T-cell (primary cell): ENCODE measurements around the gene PIP4K2A. TPM values are rescaled to one million over a fixed set of nuclear protein-coding genes. Genes with fewer than 3 reads are reported as not detected.

Experiments
- ATAC-seq, 4 experiments: fragments of 200-7000 bp in 3 of 4; fragments of 150-1000 bp in 1 of 4; cut with Tn5 transposase; replicated peaks in 1 of 4; 1 replicate in 3 of 4; 2 replicates in 1 of 4; pipeline ENCODE4 v1.10.0; 2021; ENCODE audit warnings: moderate library complexity in 3 of 4, mild to moderate bottlenecking in 2 of 4, moderate number of reproducible peaks in 1 of 4
- CTCF ChIA-PET, 2 donors: fragments of 300-600 bp; sonication (Branson Sonifier 250); formaldehyde crosslinking; loops; one replicate each; lab custom pipeline; 2022; ENCODE audit warnings: antibody characterized with exemption in 2 of 2; lab: Charles Lee
- POLR2A ChIA-PET, 2 donors: fragments of 300-600 bp; sonication (Branson Sonifier 250); formaldehyde crosslinking; loops; one replicate each; lab custom pipeline; 2022; ENCODE audit warnings: antibody characterized with exemption in 2 of 2; lab: Charles Lee
- DNase-seq, 35 experiments: peaks; one replicate each; pipeline versions ENCODE4 v3.0.0 to v3.0.0-alpha.2; 2013 to 2023
- H3K27ac ChIP-seq: one replicate; pipeline ENCODE4 v1.5.1; 2013; ENCODE audit warnings: low read length
- H3K27me3 ChIP-seq, 2 experiments: replicated peaks in 1 of 2; 1 replicate in 1 of 2; 2 replicates in 1 of 2; pipeline versions ENCODE4 v1.6.1 to v1.7.0; 2013; ENCODE audit warnings: low read length in 1 of 2, mixed read lengths in 1 of 2; ENCODE audit not compliant: control insufficient read depth in 2 of 2, insufficient read depth in 2 of 2; ENCODE audit errors: extremely low read depth in 1 of 2
- H3K36me3 ChIP-seq, 2 donors: 1 replicate in 1 of 2; 2 replicates in 1 of 2; pipeline versions ENCODE4 v1.6.1 to v1.7.0; 2013; ENCODE audit warnings: low read length in 1 of 2; ENCODE audit not compliant: control insufficient read depth in 2 of 2, insufficient read depth in 1 of 2; ENCODE audit errors: extremely low read depth in 1 of 2
- H3K4me1 ChIP-seq, 2 experiments: 1 replicate in 1 of 2; 2 replicates in 1 of 2; pipeline versions ENCODE4 v1.6.1 to v1.7.0; 2013; ENCODE audit warnings: low read length in 2 of 2, mixed read lengths in 1 of 2; ENCODE audit not compliant: insufficient read depth in 2 of 2, control insufficient read depth in 1 of 2; ENCODE audit errors: extremely low read depth in 1 of 2
- H3K4me3 ChIP-seq, 2 donors: 1 replicate in 1 of 2; 2 replicates in 1 of 2; pipeline versions ENCODE4 v1.5.1 to v1.7.0; 2013; ENCODE audit warnings: mild to moderate bottlenecking in 2 of 2, low read length in 1 of 2, moderate library complexity in 1 of 2; ENCODE audit not compliant: control insufficient read depth in 1 of 2; ENCODE audit errors: extremely low read depth in 1 of 2
- H3K9me3 ChIP-seq: 2 replicates; pipeline ENCODE4 v1.7.0; 2013
- H3K27ac Mint-ChIP-seq, 2 donors: one replicate each; pipeline ENCODE4 v1.8.0; 2020 to 2021; ENCODE audit warnings: mild to moderate bottlenecking in 2 of 2, mixed read lengths in 2 of 2
- H3K27me3 Mint-ChIP-seq, 2 donors: one replicate each; pipeline ENCODE4 v1.8.0; 2021 to 2022; ENCODE audit warnings: mixed read lengths in 2 of 2
- H3K36me3 Mint-ChIP-seq: one replicate; pipeline ENCODE4 v1.8.0; 2021; ENCODE audit warnings: mixed read lengths
- H3K4me1 Mint-ChIP-seq, 3 donors: one replicate each; pipeline ENCODE4 v1.8.0; 2020 to 2022; ENCODE audit warnings: mixed read lengths in 3 of 3, mild to moderate bottlenecking in 1 of 3
- H3K4me3 Mint-ChIP-seq, 3 donors: one replicate each; pipeline ENCODE4 v1.8.0; 2020 to 2022; ENCODE audit warnings: mild to moderate bottlenecking in 3 of 3, mixed read lengths in 3 of 3, moderate library complexity in 3 of 3
- H3K9me3 Mint-ChIP-seq, 3 donors: one replicate each; pipeline ENCODE4 v1.8.0; 2020 to 2022; ENCODE audit warnings: mixed read lengths in 3 of 3
- WGBS: methylation state at CpG from one replicate; pipeline ENCODE4 v1.1.5; 2013; ENCODE audit warnings: missing lambda C conversion rate; ENCODE audit not compliant: insufficient coverage; 5-methylcytosine and 5-hydroxymethylcytosine counted together
- total RNA-seq, 35 experiments: library from RNA in 6 of 35; stranded (reverse) in 6 of 35; fragments of 120-200 nt in 1 of 35; gene quantifications; one replicate each; pipeline versions ENCODE4 v1.2.1 to v1.2.4 and lab custom pipeline; 2013 to 2026

PIP4K2A gene
- total RNA-seq, 5 donors from 2014 or later (not counting 1 experiment from before 2014, with no cell fraction given): 129 to 238 (median 160) TPM

- Histone ChIP-seq H3K27ac (peak overlapping the region; percentile 81), H3K36me3 (peaks cover 4 to 9% of the 10 kb centered on the region in 2 donors), H3K4me3 (no peak overlapping the region), H3K27me3 (no peaks in the 10 kb centered on the region), H3K4me1 (peaks cover 52 to 74% of the 10 kb centered on the region in 2 experiments), H3K9me3 (no peaks in the 10 kb centered on the region)
- Mint-ChIP-seq H3K36me3 (peaks cover 21% of the 10 kb centered on the region), H3K27me3 (no peaks in the 10 kb centered on the region), H3K27ac (peak overlapping the region; percentile 87 to 95), H3K4me1 (peaks cover 85 to 90% (median 87%) of the 10 kb centered on the region in 3 donors), H3K9me3 (no peaks in the 10 kb centered on the region), H3K4me3 (peak overlapping the region in 2 of 3 donors; percentile 29 to 72)
- ATAC-seq (no peak), DNase-seq (no peak)
- WGBS: no CpG with 5 or more reads among the region's 4 CpGs
- CTCF ChIA-PET: interaction anchor here (0.8 to 1.0 kb wide), 3 partner anchors 11 to 29 kb away, joined by 3 to 5 read pairs (median 3); no protein-coding TSS in a partner anchor
- POLR2A ChIA-PET: interaction anchor here (0.6 to 0.7 kb wide), 3 partner anchors 10 to 88 kb away, joined by 3 read pairs; no protein-coding TSS in a partner anchor
These were observed 71.3 kb downstream of the PIP4K2A start for GRCh38 chr10:22643116-22643515.

DNA sequence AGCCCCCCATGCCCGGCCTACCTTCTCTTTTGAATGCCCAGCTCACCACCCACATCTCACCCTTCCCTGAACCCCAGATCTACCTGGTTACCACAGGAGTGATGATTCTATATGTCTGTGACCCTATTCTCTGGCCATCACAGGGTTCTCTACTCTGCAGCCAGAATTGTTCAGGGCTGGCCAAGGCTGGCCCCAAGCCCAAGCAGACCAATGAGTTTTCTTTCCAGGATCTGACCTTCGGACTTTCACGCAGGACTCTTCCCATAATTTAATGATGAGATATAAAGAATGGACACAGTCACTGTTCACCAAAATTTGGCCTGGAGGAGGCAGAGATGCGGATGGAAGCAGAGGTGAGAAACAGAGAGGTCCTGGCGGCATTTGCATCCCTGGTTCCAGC, 72.6 kb downstream of the PIP4K2A start:
- peaks cover 31% of the 10 kb centered on the region for H3K36me3 Mint-ChIP-seq
- peaks cover 0 to 4% (median 4%) of the 10 kb centered on the region in 3 donors for H3K9me3 Mint-ChIP-seq
- ChIA-PET CTCF (interaction anchor here in 1 of 2 donors (1.0 kb wide), 1 partner anchor 44 kb away, joined by 6 read pairs; no protein-coding TSS in a partner anchor), POLR2A (interaction anchor here in 1 of 2 donors (1.0 to 1.2 kb wide), 2 partner anchors 18 to 26 kb away, joined by 3 to 4 read pairs; no protein-coding TSS in a partner anchor)
- no peaks in the 10 kb centered on the region for H3K9me3 ChIP-seq
- H3K27ac Mint-ChIP-seq: peak overlapping the region; percentile 73 to 89
- DNase-seq (no peak), ATAC-seq (no peak)
- no peak overlapping the region for H3K4me3 Mint-ChIP-seq
- no peaks in the 10 kb centered on the region for H3K27me3 ChIP-seq
- H3K4me1 ChIP-seq: peaks cover 43 to 74% of the 10 kb centered on the region in 2 experiments
- 100% methylated on average over 1 of the region's 5 CpGs for WGBS
- peaks cover 83 to 89% (median 86%) of the 10 kb centered on the region in 3 donors for H3K4me1 Mint-ChIP-seq
- no peak overlapping the region for H3K4me3 ChIP-seq
- no peaks in the 10 kb centered on the region for H3K27me3 Mint-ChIP-seq
- peak overlapping the region; percentile 40 for H3K27ac ChIP-seq
- peaks cover 4 to 10% of the 10 kb centered on the region in 2 donors for H3K36me3 ChIP-seq

DNA sequence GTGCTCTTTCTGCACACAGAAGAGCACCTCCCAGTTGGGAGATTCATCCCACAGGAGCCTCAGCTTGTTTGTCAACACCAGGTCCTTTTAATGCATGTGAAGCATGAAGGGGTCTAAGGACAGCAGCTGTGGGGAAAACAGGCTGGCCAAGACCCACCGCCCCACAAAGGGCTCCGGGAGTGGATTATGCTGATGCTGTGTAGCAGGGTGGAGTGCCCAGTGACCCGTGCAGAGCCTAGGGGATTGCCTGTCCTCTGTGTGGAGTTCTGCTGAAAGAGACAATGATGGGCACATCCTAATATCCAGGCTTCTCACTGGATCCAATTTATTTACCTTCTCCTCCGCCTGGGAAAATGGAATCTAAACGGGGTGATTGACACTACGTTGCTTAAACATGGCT, 74.0 kb downstream of the PIP4K2A start:
- peaks cover 42% of the 10 kb centered on the region for H3K36me3 Mint-ChIP-seq
- peaks cover 83 to 92% (median 89%) of the 10 kb centered on the region in 3 donors for H3K4me1 Mint-ChIP-seq
- H3K27ac Mint-ChIP-seq: peak overlapping the region; percentile 28 to 75
- CTCF ChIA-PET: interaction anchor here (0.6 to 0.8 kb wide), 6 partner anchors 9 to 797 kb away, joined by 3 to 12 read pairs (median 6); no protein-coding TSS in a partner anchor
- no CpG with 5 or more reads among the region's 6 CpGs for WGBS
- peaks cover 0 to 11% (median 6%) of the 10 kb centered on the region in 3 donors for H3K9me3 Mint-ChIP-seq
- no peak overlapping the region for H3K4me3 Mint-ChIP-seq
- DNase-seq (no peak), ATAC-seq (no peak)
- peaks cover 37 to 74% of the 10 kb centered on the region in 2 experiments for H3K4me1 ChIP-seq
- POLR2A ChIA-PET: interaction anchor here (0.5 to 1.9 kb wide), 4 partner anchors 9 to 1091 kb away, joined by 6 to 17 read pairs (median 11); no protein-coding TSS in a partner anchor
- peaks cover 4 to 15% of the 10 kb centered on the region in 2 donors for H3K36me3 ChIP-seq
- no peak overlapping the region for H3K27ac ChIP-seq
- no peaks in the 10 kb centered on the region for H3K9me3 ChIP-seq
- no peaks in the 10 kb centered on the region for H3K27me3 ChIP-seq
- H3K27me3 Mint-ChIP-seq: no peaks in the 10 kb centered on the region
- H3K4me3 ChIP-seq: no peak overlapping the region

DNA sequence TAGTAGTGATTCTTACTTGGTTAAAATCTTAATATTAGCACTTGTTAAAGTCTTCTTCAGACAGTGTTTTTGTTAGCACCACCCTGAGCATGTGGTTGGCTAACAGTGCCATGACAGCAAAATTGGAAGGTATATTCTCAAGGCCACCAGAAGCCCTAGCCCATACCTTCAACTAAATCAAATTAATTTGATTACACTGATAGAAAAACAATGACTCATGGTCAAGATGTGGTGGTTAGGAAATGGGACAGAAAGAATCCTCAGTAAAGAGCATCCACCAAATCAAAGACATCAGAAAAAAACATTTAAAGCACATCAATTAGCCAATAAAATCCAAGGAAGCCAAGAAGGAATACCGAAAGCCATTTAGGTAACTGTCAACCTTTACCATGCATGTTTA, 75.5 kb downstream of the PIP4K2A start:
- no peaks in the 10 kb centered on the region for H3K27me3 Mint-ChIP-seq
- 100% methylated on average over 1 of the region's 1 CpG for WGBS
- H3K27ac ChIP-seq: peak overlapping the region; percentile 21
- no peaks in the 10 kb centered on the region for H3K9me3 ChIP-seq
- H3K4me3 ChIP-seq: no peak overlapping the region
- peak overlapping the region; percentile 24 to 44 for H3K27ac Mint-ChIP-seq
- peaks cover 37% of the 10 kb centered on the region for H3K36me3 Mint-ChIP-seq
- ATAC-seq (no peak), DNase-seq (no peak)
- CTCF ChIA-PET: interaction anchor here (0.6 to 1.0 kb wide), 4 partner anchors 10 to 86 kb away, joined by 3 read pairs; no protein-coding TSS in a partner anchor
- H3K9me3 Mint-ChIP-seq: peaks cover 0 to 12% (median 6%) of the 10 kb centered on the region in 3 donors
- no peaks in the 10 kb centered on the region for H3K27me3 ChIP-seq
- POLR2A ChIA-PET: interaction anchor here (0.6 to 0.7 kb wide), 3 partner anchors 94 to 925 kb away, joined by 3 to 5 read pairs (median 4); no protein-coding TSS in a partner anchor
- H3K4me3 Mint-ChIP-seq: no peak overlapping the region
- H3K36me3 ChIP-seq: peaks cover 4 to 15% of the 10 kb centered on the region in 2 donors
- peaks cover 30 to 69% of the 10 kb centered on the region in 2 experiments for H3K4me1 ChIP-seq
- H3K4me1 Mint-ChIP-seq: peaks cover 85 to 93% (median 91%) of the 10 kb centered on the region in 3 donors

DNA sequence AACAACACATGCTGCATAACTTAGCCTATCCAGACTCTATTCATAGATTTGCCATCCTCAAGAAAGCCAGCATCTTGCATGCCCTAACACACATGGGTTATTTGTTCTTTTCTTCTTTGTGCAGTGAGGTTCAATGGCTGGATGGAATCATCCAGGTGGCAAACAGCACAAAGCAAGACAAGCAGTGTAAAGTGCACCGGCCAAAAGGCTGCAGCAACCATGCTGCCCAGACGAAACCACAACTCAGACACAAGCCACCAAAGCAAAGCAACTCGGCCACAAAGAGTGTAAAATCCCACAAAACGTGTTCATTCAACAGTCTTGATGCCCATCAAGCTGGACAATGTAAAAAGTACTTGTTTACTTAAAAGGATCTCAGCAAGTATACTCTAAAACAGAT, 76.9 kb downstream of the PIP4K2A start:
- ATAC-seq: no peak
- WGBS: 93% methylated on average over 4 of the region's 4 CpGs
- CTCF ChIA-PET: no interaction called here
- no peak for DNase-seq
- Mint-ChIP-seq H3K4me1 (peaks cover 84 to 93% (median 91%) of the 10 kb centered on the region in 3 donors), H3K9me3 (peaks cover 0 to 12% (median 6%) of the 10 kb centered on the region in 3 donors), H3K4me3 (no peak overlapping the region), H3K27ac (peak overlapping the region; percentile 88 to 92), H3K36me3 (peaks cover 38% of the 10 kb centered on the region), H3K27me3 (no peaks in the 10 kb centered on the region)
- no peaks in the 10 kb centered on the region for H3K27me3 ChIP-seq
- POLR2A ChIA-PET: interaction anchor here in 1 of 2 donors (0.6 kb wide), 1 partner anchor 32 kb away, joined by 3 read pairs; no protein-coding TSS in a partner anchor
- H3K4me3 ChIP-seq: no peak overlapping the region
- H3K9me3 ChIP-seq: no peaks in the 10 kb centered on the region
- H3K27ac ChIP-seq: peak overlapping the region; percentile 94
- peaks cover 4 to 15% of the 10 kb centered on the region in 2 donors for H3K36me3 ChIP-seq
- peaks cover 29 to 68% of the 10 kb centered on the region in 2 experiments for H3K4me1 ChIP-seq

GRCh38 chr10:22635650-22636049, 78.7 kb downstream of the PIP4K2A start:
- POLR2A ChIA-PET: interaction anchor here in 1 of 2 donors (0.8 kb wide), 1 partner anchor 35 kb away, joined by 3 read pairs; no protein-coding TSS in a partner anchor

More at GRCh38 chr10:22635650-22636049, 78.7 kb downstream of the PIP4K2A start:
- Mint-ChIP-seq H3K4me1 (peaks cover 93 to 96% (median 95%) of the 10 kb centered on the region in 3 donors), H3K27me3 (no peaks in the 10 kb centered on the region), H3K36me3 (peaks cover 34% of the 10 kb centered on the region), H3K9me3 (peaks cover 0 to 12% (median 6%) of the 10 kb centered on the region in 3 donors), H3K4me3 (peak overlapping the region in 2 of 3 donors; percentile 35 to 43), H3K27ac (peak overlapping the region; percentile 94 to 98)
- Histone ChIP-seq H3K27me3 (no peaks in the 10 kb centered on the region), H3K9me3 (no peaks in the 10 kb centered on the region), H3K36me3 (peaks cover 0 to 10% of the 10 kb centered on the region in 2 donors), H3K4me1 (peaks cover 38 to 70% of the 10 kb centered on the region in 2 experiments), H3K4me3 (no peak overlapping the region), H3K27ac (peak overlapping the region; percentile 94)
- ATAC-seq: no peak
- 53% methylated on average over 8 of the region's 10 CpGs for WGBS
- CTCF ChIA-PET: interaction anchor here in 1 of 2 donors (0.7 kb wide), 1 partner anchor 9 kb away, joined by 3 read pairs; no protein-coding TSS in a partner anchor
- no peak for DNase-seq
